ENCODE measurements around the gene CD47.

The CD47 gene

GRCh38 chr3:108013141-108014055, 77.4 kb downstream of the CD47 start:
- no peak for DNase-seq (ENCODE audit: low read depth in 3 of 3)

GRCh38 chr3:108012304-108012703, 78.5 kb downstream of the CD47 start:
- no peak for DNase-seq (ENCODE audit: low read depth in 3 of 3)

GRCh38 chr3:108011616-108012015, 79.2 kb downstream of the CD47 start:
- no peak for DNase-seq (ENCODE audit: low read depth in 3 of 3)

GRCh38 chr3:108008931-108009639, 81.7 kb downstream of the CD47 start:
- DNase-seq (ENCODE audit: low read depth in 3 of 3): no peak

GRCh38 chr3:108008106-108008505, 82.7 kb downstream of the CD47 start:
- DNase-seq (ENCODE audit: low read depth in 3 of 3): no peak

GRCh38 chr3:108006881-108007331, 83.9 kb downstream of the CD47 start:
- DNase-seq (ENCODE audit: low read depth in 3 of 3): no peak

GRCh38 chr3:108006077-108006771, 84.6 kb downstream of the CD47 start:
- no peak for DNase-seq (ENCODE audit: low read depth in 3 of 3)

- no peak for DNase-seq (ENCODE audit: low read depth in 3 of 3)
Measured at GRCh38 chr3:108004647-108005046, 86.2 kb downstream of the CD47 start.

GRCh38 chr3:108001457-108001856, 89.4 kb downstream of the CD47 start:
- no peak for DNase-seq (ENCODE audit: low read depth in 3 of 3)

- DNase-seq (ENCODE audit: low read depth in 3 of 3): no peak
Measured at GRCh38 chr3:107999215-107999775, 91.5 kb downstream of the CD47 start.

GRCh38 chr3:107997671-107998070, 93.2 kb downstream of the CD47 start:
- no peak for DNase-seq (ENCODE audit: low read depth in 3 of 3)

- DNase-seq (ENCODE audit: low read depth in 3 of 3): no peak
Measured at GRCh38 chr3:107995823-107996222, 95.0 kb downstream of the CD47 start.

- no peak for DNase-seq (ENCODE audit: low read depth in 3 of 3)
Measured at GRCh38 chr3:107994956-107995715, 95.7 kb downstream of the CD47 start.

GRCh38 chr3:107994181-107994580, 96.7 kb downstream of the CD47 start:
- DNase-seq (ENCODE audit: low read depth in 3 of 3): no peak

- no peak for DNase-seq (ENCODE audit: low read depth in 3 of 3)
Measured at GRCh38 chr3:107993771-107994170, 97.1 kb downstream of the CD47 start.

All from stimulated activated CD4-positive, alpha-beta T cell treated with anti-CD3 and anti-CD28 coated beads, TNF-alpha, amount 100 ng/mL, for 24 hours (primary cell).